NCI-H1105 (cell line): Measurements from ENCODE around the gene ADCY10.
"Not testable (repeated sequence)": the region's sequence is repeated elsewhere in the genome, so short reads cannot be mapped to it uniquely, and the experiment has no call there.

Experiments used
- DNase-seq: peaks from one replicate; lab custom pipeline; 2025; lab: John Stamatoyannopoulos, UW

Gene ADCY10

DNA sequence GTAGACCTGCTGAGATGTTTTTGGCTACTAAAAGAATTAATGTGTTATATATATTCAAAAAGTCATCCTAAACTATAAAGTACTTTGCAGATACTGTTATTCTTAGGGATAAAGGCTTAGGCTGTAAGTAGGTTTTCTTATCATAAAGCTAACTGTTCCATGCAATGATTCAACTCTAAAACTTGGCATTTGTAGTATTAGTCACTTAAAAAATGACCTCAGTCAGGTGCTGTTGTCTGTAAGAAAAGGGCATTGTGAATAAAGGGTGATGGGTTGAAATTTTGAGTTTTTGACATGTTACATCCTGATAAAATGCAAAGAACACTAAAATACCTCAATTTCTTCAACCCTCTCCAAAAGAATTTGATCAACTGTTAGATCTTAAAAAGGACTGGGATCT lies 32.9 kb downstream of the ADCY10 start:
- no peak for DNase-seq

DNA sequence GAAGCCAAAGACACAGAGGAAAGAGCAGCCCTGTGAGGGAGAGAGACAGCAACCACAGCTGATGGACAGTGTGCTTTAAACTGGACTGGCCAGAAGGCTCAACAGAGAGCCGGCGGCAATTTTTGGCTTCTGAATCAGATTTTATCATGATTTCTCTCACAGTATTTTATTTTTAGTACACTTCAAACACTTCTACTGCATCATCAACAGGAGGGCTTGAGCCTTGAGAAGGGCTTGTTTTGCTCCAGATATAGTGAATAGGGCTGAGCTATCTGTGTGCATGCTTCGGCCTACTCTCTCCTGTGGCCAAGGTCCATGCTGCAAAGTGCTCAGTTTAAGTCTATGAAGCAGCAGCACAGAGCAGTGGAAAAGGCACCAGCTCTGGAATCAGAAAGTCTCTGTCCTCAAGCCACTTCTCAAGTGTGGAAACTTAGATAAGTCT lies 33.3 kb downstream of the ADCY10 start:
- DNase-seq, result no peak

DNA sequence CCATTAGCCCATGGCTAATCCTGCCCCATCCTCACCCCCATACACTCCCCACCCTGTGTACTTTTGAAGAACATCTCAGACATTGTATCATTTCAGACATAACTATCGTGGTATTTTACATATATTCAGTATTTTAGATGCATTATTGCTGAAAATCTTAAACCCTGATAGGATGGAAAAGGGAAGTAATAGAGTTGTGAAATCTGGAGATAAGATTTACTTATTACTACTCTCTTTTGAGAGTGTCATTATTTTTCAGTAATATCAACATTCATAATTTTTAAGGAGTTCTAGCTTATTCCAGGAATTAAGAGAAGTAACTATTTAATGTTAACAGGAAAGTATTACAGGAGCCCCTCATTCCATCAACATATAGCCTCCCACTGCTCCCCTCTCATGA lies 34.4 kb downstream of the ADCY10 start:
- no peak for DNase-seq

GRCh38 chr1:167878372-167879160 lies 35.4 kb downstream of the ADCY10 start:
- no peak for DNase-seq

DNA sequence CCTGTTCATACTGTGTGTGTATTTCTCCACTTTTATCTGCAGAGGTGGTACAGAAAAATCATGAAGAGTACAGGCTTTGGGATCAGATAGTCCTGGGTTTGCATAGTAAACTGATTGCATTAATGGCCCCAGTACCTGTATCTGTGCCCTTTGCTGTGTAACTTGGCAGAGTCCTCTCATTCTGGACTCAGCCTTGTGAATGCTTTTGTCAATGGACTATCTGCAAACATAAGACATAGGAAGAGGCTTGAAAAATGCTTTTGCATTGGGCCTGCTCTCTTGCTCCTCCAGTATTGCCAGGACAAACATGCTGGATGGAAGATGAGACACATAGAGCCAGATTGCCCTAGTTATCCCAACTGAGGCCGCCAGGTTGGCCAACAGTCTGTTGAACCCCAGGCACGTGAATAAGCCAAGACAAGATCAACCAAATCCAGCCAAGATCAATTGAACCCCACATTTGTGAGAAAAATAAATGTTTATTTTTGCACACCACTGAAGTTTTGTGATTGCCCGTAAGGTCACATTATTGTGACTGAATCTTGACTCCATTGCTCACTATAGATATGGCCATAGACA lies 37.2 kb downstream of the ADCY10 start:
- no peak for DNase-seq

DNA sequence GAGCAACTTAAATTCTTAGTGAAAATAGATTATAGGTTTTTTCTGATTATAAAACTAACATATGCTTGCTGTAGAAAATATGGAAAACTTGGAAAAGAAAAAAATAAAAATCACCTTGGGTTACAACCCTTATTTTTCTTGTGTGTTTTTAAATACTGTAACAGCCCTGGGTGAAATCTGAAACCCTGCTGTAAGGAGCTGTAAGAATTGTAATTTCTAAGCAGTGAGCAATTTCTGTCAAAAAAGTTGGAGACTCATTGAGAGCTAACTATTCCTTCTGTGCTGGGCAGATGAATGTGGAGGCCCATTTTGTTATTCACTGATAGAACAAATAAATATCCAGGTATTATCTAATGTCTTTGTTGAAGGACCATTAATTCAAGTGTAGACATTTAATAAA lies 42.6 kb downstream of the ADCY10 start:
- no peak for DNase-seq

DNA sequence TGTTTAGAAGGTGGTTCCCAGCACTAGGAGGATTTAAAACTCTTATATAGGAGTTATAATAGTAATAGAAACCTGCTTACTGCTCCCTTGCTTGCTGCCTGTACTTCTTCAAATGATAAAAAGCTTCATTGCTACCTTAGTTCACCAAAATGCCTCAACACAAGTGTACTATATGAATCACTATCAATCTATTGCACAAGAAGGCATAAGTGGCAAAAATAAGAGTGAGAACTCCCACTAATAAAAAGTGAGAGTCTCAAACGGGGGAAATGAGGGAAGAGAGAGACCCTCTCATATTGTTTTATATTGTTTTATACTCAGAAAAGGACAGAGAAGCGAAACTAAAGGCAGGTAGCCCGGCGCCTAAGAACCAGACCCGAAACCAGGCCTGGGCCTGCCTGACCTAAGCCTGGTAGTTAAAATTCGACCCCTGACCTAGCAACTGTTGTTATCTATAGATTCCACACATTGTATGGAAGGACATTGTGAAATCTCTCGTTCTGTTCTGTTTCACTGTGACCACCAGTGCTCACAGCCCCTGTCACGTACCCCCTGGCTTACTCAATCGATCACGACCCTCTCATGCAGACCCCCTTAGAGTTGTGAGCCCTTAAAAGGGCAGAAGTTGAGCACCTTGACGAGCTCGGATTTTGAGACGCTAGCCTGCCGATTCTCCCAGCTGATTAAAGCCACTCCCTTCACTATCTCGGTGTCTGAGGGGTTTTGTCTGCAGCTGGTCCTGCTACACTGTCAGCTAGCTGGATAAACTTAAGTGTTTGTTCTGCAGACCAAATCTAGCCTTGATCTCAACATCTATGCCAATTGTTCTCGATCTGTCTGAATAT lies 44.6 kb downstream of the ADCY10 start:
- not testable (repeated sequence) for DNase-seq

- DNase-seq, result not testable (repeated sequence)
Measured at GRCh38 chr1:167866739-167867414, 47.1 kb downstream of the ADCY10 start.

DNA sequence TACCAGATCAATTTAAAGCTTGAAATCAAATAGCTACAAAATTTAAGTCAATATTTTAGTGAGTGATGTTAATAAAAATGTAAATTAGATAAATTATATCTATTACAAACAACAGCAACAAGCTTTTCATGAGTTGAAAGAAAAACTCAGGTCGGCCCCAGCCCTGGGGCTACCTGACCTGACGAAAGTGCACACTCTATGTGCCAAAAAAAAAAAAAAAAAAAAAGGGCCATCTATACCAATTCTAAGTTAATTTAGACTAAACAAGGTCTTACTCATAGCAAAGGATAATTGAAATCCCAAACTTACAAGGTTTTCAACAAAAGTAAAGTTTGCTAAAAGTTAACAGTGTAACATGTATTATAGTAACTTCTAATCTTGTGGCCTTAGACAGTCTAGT lies 47.6 kb downstream of the ADCY10 start:
- not testable (repeated sequence) for DNase-seq

DNA sequence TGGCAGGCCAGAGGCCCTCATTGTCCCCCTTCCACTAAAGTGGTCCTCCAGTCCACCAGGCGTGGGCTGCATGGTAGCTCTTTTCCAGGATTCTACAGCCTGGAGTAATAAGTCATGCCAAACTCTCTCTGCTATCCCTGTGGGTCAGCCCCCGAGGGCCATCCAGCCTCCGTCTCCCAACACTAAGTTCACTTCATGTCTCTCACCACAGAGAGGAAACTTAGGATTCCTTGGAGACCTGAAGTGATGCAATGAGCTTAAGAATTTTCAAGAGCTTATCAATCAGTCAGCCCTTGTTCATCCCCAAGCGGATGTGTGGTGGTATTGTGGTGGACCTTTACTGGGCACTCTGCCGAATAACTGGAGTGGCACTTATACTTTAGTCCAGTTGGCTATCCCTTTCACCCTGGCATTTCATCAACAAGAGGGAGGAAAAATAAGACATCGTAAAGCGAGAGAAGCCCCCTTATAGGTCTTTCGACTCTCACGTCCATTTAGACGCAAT lies 48.1 kb downstream of the ADCY10 start:
- not testable (repeated sequence) for DNase-seq

- not testable (repeated sequence) for DNase-seq
Measured at GRCh38 chr1:167865193-167865592, 48.7 kb downstream of the ADCY10 start.

DNA sequence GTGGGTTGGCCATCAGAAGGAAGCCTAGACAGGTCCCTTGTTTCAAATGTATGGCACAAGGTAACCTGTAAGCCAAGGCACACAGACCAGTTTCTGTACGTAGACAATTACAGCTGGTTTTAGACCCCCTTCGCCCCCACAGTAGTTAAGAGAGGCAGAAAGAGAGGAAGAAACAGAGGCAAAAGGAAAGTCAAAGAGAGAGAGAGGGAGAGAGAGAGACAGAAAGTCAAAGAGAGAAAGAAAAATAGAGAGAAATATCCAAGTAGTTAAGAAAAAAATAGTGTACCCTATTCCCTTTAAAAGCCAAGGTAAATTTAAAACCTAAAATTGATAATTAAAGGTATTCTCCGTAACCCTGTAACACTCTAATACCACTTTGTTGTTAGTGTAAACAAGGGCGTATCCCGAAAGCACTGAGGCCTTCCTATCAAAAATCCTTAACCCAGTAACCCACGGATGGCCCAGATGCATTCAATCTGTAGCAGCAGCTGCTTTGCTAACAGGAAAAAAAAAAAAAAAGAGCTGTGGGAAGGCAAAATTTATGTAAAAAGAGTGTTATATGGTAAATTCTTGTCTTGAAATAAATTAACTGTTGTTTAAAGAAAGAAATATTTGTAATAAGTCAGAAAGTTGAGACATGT lies 49.4 kb downstream of the ADCY10 start:
- no peak for DNase-seq

GRCh38 chr1:167863921-167864279 lies 50.0 kb downstream of the ADCY10 start:
- DNase-seq, result no peak

DNA sequence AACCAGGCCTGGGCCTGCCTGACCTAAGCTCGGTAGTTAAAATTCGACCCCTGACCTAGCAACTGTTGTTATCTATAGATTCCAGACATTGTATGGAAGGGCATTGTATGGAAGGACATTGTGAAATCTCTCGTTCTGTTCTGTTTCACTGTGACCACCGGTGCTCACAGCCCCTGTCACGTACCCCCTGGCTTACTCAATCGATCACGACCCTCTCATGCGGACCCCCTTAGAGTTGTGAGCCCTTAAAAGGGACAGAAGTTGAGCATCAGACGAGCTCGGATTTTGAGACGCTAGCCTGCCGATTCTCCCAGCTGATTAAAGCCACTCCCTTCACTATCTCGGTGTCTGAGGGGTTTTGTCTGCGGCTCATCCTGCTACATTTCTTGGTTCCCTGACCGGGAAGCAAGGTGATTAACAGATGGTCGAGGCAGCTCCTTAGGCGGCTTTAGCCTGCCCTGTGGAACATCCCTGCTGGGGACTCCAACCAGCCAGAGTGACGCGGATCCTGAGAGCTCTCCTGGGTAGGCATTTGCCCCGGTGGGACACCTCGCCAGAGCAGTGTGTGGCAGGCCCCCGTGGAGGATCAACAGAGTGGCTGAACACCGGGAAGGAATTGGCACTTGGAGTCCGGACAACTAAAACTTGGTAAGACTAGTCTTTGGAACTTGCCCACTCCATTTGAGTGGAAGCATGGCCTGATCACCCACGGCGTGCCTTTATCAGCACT lies 50.6 kb downstream of the ADCY10 start:
- DNase-seq, result not testable (repeated sequence)

GRCh38 chr1:167862432-167863076 lies 51.4 kb downstream of the ADCY10 start:
- DNase-seq, result no peak

- DNase-seq, result no peak
Measured at GRCh38 chr1:167861664-167862381, 52.1 kb downstream of the ADCY10 start.

GRCh38 chr1:167860231-167860923 lies 53.6 kb downstream of the ADCY10 start:
- no peak for DNase-seq

DNA sequence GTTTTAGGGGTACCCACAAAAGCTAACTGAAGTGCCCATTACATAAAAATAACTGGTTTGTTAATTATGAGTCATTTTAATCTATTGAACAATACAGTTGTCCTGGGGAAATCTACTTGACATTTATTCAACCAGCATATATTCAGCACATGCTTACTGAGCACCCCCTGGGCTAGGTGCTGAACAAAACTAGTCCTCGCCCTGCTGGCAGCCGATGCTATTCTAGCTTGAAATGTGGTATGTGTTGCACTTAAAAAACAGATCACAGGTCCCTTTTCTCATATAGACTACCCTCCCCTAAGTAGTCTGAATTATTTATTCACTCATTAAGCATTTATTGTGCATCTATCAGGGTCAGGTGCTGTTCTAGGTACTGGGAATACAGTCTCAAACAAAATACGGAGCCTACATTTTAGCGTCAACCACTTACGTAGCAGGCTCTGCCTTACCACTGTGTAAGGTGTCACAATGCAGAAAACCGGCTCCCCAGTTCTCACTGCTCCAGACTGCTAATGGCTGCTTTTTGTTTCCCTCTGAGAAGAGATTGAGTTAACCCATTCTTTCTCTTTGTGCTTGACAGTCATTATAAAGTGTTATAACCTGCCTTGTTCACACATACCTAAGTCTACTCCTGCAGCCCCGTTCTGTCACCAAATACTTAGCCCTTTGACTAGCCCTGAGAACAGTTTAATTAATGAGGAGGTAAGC lies 57.1 kb downstream of the ADCY10 start:
- DNase-seq, result no peak
